DOHH2 (cell line): Measurements from ENCODE around the gene TUBAL3.

ENCODE experiments used
- CTCF ChIP-seq: fragments of 200-600 bp; sonication (generic); IDR thresholded peaks from one replicate; pipeline ENCODE4 v1.5.1; 2014; ENCODE audit warnings: antibody characterized with exemption, mild to moderate bottlenecking, low read depth, low read length; ENCODE audit not compliant: poor library complexity, severe bottlenecking
- EZH2phosphoT487 ChIP-seq: fragments of 200-600 bp; sonication (generic); IDR thresholded peaks from 2 replicates; pipeline ENCODE4 v1.6.1; 2017; ENCODE audit warnings: borderline replicate concordance, mild to moderate bottlenecking, antibody characterized with exemption, low read length, moderate library complexity, mixed read lengths

GRCh38 chr10:5447056-5447455, 42.4 kb upstream of the TUBAL3 start:
- TF ChIP-seq CTCF, result no peak
- no peak for TF ChIP-seq EZH2phosphoT487
